Spleen (tissue), 7 donors: Measurements from ENCODE around the gene ADGRA1.

Experiments used
- CTCF ChIP-seq, 11 experiments: fragments of 200-600 bp in 7 of 11; fragments of 450-650 bp in 4 of 11; sonication (generic) in 4 of 11; IDR thresholded peaks in 8 of 11; conservative IDR thresholded peaks in 3 of 11; 1 replicate in 7 of 11; 2 replicates in 4 of 11; pipeline versions ENCODE4 v1.4.0 to v1.8.0; 2016 to 2021; ENCODE audit warnings: antibody characterized with exemption in 11 of 11, inconsistent platforms in 4 of 11, mild to moderate bottlenecking in 1 of 11
- POLR2A ChIP-seq, 3 donors: fragments of 450-650 bp; IDR thresholded peaks; one replicate each; pipeline ENCODE4 v1.5.1; 2017; ENCODE audit warnings: antibody characterized with exemption in 3 of 3, mild to moderate bottlenecking in 1 of 3
- donor health status: DM: no; HTN: no; CAD: no; lungs with moderate emphysema.
- donor health status: DM: no; HTN: no; CAD: no.
- donor health status: DM: no; HTN: no; CAD: no.

- TF ChIP-seq CTCF (IDR thresholded peaks at IDR 0.05 in 8 of 11, conservative IDR thresholded peaks at IDR 0.05 in 3 of 11): no peak
- no peak for TF ChIP-seq POLR2A (IDR thresholded peaks at IDR 0.05)
Observed at GRCh38 chr10:133162178-133162909, 74.6 kb downstream of the ADGRA1 start.
